Right lobe of liver (tissue), 6 donors: ENCODE data around the gene LALBA. TPM values are rescaled to one million over a fixed set of nuclear protein-coding genes. Genes with fewer than 3 reads are reported as not detected.

ENCODE experiments used
- ATAC-seq, 4 donors: fragments of 200-7000 bp; cut with Tn5 transposase; one replicate each; pipeline ENCODE4 v1.9.1; 2020; ENCODE audit warnings: mild to moderate bottlenecking in 4 of 4, moderate library complexity in 4 of 4
- DNase-seq, 3 donors: peaks; one replicate each; pipeline ENCODE4 v3.0.0-alpha.2; 2020
- H3K27ac ChIP-seq, 3 donors: fragments of 200-600 bp; one replicate each; pipeline ENCODE4 v1.8.0; 2022
- H3K27me3 ChIP-seq, 2 donors: fragments of 200-600 bp; one replicate each; pipeline ENCODE4 v1.8.0; 2022
- H3K36me3 ChIP-seq, 4 donors: fragments of 200-600 bp; sonication (generic) in 1 of 4; one replicate each; pipeline versions ENCODE4 v1.5.1 to v1.8.0; 2017 to 2022; ENCODE audit warnings: control low read depth in 1 of 4
- H3K4me1 ChIP-seq, 4 donors: fragments of 200-600 bp; sonication (generic) in 1 of 4; one replicate each; pipeline versions ENCODE4 v1.5.1 to v1.8.0; 2017 to 2022; ENCODE audit warnings: control low read depth in 1 of 4
- H3K4me3 ChIP-seq, 3 donors: fragments of 200-600 bp; one replicate each; pipeline ENCODE4 v1.8.0; 2022
- H3K9me3 ChIP-seq, 4 donors: fragments of 200-600 bp; sonication (generic) in 1 of 4; one replicate each; pipeline versions ENCODE4 v1.5.1 to v1.8.0; 2017 to 2022; ENCODE audit warnings: control low read depth in 1 of 4
- POLR2A ChIP-seq: fragments of 450-650 bp; IDR thresholded peaks from one replicate; pipeline ENCODE4 v1.6.1; 2017; ENCODE audit warnings: antibody characterized with exemption, mild to moderate bottlenecking
- WGBS: methylation state at CpG from one replicate; pipeline ENCODE4 v1.1.6; 2018; ENCODE audit warnings: low coverage, low lambda C conversion rate; ENCODE audit not compliant: insufficient coverage; ENCODE audit errors: missing lambda C conversion rate; 5-methylcytosine and 5-hydroxymethylcytosine counted together
- intact Hi-C, 2 donors: fragments of 100-400 bp; cut with DNase I; formaldehyde crosslinking; loops; one replicate each; pipeline versions ENCODE4 v1.11.2 to v1.14.1; 2022
- total RNA-seq, 6 experiments: library from RNA; depleted of rRNA in 2 of 6; stranded (reverse); fragments of >200 nt in 2 of 6; fragmentation: NEBNext Ultra II Directional in 3 of 6; extraction: Animal tissue kit (Norgen Biotek cat#: 25700) in 3 of 6; gene quantifications; one replicate each; pipeline versions ENCODE4 v1.1.0 to v1.2.4, GENCODE V29; 2016 to 2023
- TF ChIP-seq, protein P1 (sequence below), 4 donors: fragments of 200-600 bp in 3 of 4; fragments of 450-650 bp in 1 of 4; IDR thresholded peaks; one replicate each; pipeline versions ENCODE4 v1.5.1 to v1.8.0; 2016 to 2022; ENCODE audit warnings: antibody characterized with exemption in 4 of 4, mild to moderate bottlenecking in 2 of 4
- donor health status: DM: no; HTN: yes; CAD: no.
- donor health status: DM: no; HTN: no; CAD: no.
- donor health status: DM: no; HTN: no; CAD: no.
- donor health status: DM: no; HTN: yes; CAD: no.
- donor health status: DM: no; HTN: yes; CAD: no.

The LALBA gene
- total RNA-seq, 6 experiments from 2014 or later: not detected

DNA sequence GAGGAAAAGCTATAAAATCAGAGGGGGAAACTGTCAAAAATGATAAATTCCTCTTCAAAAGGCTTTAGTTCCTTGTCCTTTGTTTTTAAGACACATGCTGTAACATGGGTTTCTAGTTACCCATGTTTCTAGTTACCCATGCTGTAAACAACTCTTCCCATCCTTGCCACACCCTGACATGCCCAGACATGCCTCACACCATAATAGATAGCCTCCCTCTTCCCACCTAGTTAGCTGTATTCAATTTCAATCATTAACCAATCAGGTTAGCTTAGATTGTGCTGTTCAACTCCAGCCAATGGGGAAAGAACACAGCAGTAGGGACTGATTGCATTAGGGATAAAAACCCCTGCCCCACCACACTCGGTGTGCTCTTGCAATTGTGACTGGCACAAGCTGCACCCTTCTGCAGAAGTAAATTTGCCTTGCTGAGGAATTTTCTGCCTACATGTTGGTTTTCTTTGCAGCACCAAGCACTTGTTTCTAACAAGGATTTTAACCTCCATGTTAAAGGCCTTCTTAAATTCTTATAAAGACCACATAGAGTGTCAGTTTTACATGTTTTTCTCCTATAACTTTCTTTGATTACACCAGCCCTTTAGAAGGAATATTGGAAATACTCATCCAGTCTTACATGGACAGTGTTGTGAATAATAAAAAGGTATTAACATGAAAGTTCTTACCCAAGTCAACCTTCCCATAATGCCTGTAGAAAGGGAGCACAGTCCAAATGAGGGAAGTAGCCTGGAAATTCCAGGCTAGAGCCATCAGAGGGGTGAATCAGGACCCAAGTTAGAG lies 32.5 kb upstream of the LALBA start:
- no peak for DNase-seq
- intact Hi-C loops: no loop called here
- no peaks in the 10 kb centered on the region for H3K27me3 ChIP-seq
- 75% methylated on average over 1 of the region's 1 CpG for WGBS
- no peaks in the 10 kb centered on the region for H3K4me1 ChIP-seq
- no peaks in the 10 kb centered on the region for H3K9me3 ChIP-seq
- TF ChIP-seq, protein P1, sequence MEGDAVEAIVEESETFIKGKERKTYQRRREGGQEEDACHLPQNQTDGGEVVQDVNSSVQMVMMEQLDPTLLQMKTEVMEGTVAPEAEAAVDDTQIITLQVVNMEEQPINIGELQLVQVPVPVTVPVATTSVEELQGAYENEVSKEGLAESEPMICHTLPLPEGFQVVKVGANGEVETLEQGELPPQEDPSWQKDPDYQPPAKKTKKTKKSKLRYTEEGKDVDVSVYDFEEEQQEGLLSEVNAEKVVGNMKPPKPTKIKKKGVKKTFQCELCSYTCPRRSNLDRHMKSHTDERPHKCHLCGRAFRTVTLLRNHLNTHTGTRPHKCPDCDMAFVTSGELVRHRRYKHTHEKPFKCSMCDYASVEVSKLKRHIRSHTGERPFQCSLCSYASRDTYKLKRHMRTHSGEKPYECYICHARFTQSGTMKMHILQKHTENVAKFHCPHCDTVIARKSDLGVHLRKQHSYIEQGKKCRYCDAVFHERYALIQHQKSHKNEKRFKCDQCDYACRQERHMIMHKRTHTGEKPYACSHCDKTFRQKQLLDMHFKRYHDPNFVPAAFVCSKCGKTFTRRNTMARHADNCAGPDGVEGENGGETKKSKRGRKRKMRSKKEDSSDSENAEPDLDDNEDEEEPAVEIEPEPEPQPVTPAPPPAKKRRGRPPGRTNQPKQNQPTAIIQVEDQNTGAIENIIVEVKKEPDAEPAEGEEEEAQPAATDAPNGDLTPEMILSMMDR (IDR thresholded peaks at IDR 0.05): no peak
- no peak for TF ChIP-seq POLR2A
- no peak overlapping the region for H3K27ac ChIP-seq
- H3K36me3 ChIP-seq: no peaks in the 10 kb centered on the region
- ATAC-seq: no peak
- no peak overlapping the region for H3K4me3 ChIP-seq

DNA sequence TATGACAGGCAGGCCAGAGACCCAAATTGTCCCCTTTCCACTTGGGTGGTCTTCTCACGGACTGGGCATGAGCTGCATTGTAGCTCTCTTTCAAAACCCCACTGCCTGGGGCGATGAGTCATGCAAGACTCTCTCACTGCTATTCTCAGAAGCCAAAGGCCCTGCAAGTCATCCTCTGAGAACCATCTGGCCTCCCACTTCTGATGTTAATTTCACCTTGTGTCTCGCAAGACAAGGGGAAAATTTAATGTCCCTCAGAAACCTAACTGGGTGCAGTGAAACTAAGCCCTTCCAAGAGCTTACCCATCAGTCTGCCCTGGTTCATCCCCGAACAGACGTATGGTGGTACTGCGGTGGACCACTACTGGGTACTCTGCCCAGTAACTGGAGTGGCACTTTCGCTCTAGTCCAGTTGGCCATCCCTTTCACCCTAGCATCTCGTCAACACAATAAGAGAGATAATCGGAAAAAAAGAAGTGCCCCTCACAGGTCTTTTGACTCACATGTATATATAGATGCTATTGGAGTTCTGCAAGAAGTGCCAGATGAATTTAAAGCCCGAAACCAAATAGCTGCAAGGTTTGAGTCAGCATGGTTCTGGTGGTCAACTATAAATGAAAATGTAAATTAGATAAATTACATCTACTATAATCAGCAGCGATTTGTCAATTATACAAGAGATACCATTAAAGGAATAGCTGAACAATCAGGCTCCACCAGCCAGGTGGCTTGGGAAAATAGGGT lies 31.3 kb upstream of the LALBA start:
- no peaks in the 10 kb centered on the region for H3K27me3 ChIP-seq
- intact Hi-C loops: no loop called here
- TF ChIP-seq POLR2A: no peak
- TF ChIP-seq, protein P1 (IDR thresholded peaks at IDR 0.05): no peak
- ATAC-seq (no peak), DNase-seq (no peak)
- no peak overlapping the region for H3K4me3 ChIP-seq
- WGBS: 79% methylated on average over 11 of the region's 11 CpGs
- no peaks in the 10 kb centered on the region for H3K36me3 ChIP-seq
- no peaks in the 10 kb centered on the region for H3K4me1 ChIP-seq
- H3K27ac ChIP-seq: no peak overlapping the region
- no peaks in the 10 kb centered on the region for H3K9me3 ChIP-seq

DNA sequence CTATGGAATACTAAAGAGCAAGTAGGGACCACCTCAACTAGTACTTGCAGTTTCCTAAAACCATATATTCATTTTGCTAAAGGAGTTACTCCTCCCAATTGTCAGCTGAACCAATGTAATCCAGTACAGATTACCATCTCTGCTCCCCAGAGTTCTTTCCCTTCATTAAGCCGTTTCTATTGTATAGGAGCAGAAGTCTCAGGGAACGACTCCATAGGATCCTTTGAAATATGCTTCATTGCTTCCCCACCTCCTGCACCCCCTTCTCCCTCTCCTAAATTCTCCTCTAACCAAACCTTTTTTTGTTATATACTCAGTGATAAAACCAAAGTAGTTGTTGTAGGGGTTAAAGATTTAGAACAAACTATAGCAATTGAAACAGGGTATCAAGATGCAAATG lies 30.7 kb upstream of the LALBA start:
- TF ChIP-seq POLR2A: no peak
- TF ChIP-seq, protein P1 (IDR thresholded peaks at IDR 0.05): no peak
- Histone ChIP-seq H3K27me3 (no peaks in the 10 kb centered on the region), H3K36me3 (no peaks in the 10 kb centered on the region), H3K4me3 (no peak overlapping the region), H3K27ac (no peak overlapping the region), H3K4me1 (no peaks in the 10 kb centered on the region), H3K9me3 (no peaks in the 10 kb centered on the region)
- DNase-seq (no peak), ATAC-seq (no peak)
- 35% methylated on average over 2 of the region's 2 CpGs for WGBS
- intact Hi-C loops: no loop called here

DNA sequence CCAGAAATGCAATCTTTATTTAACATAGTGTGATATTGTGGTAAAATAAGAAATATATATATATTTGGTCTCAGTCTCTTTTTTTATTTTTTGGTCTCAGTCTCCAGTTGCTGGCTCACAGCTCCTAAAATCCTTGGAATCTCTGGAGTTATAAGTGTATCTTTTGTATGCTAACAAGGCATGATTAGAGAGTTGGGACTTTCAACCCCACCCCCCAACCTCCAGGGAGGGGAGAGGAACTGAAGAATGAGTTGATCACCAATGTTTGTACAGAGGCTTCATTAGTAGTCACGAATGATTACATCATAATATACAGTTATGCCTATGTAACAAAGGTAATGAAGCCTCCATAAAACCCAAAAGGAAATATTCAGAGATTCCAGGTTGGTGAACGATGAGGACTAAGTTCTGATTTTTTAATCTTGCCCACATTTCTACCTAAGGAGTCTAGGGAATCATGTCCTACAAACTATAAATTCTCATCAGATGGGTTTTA lies 22.8 kb upstream of the LALBA start:
- Histone ChIP-seq H3K9me3 (no peaks in the 10 kb centered on the region), H3K27ac (no peak overlapping the region), H3K27me3 (no peaks in the 10 kb centered on the region), H3K36me3 (no peaks in the 10 kb centered on the region), H3K4me3 (no peak overlapping the region), H3K4me1 (no peaks in the 10 kb centered on the region)
- ATAC-seq (no peak), DNase-seq (no peak)
- intact Hi-C loops: no loop called here
- TF ChIP-seq, protein P1 (IDR thresholded peaks at IDR 0.05): no peak
- TF ChIP-seq POLR2A: no peak
- 34% methylated on average over 2 of the region's 2 CpGs for WGBS
